IMR-90 (cell line): ENCODE results near the gene PAM16. TPM values are rescaled to one million over a fixed set of nuclear protein-coding genes. Genes with fewer than 3 reads are reported as not detected.

Experiments
- ATAC-seq: fragments of 200-7000 bp; cut with Tn5 transposase; 2 replicates; pipeline ENCODE4 v1.9.1; 2020; ENCODE audit warnings: low read depth, mild to moderate bottlenecking, moderate library complexity
- BruUV-seq: library from RNA; stranded (reverse); fragments of 400-500 nt; replicated peaks from 2 replicates; lab custom pipeline; 2021; lab: Mats Ljungman, UMichigan
- CTCF ChIA-PET: fragments of 300-600 bp; formaldehyde crosslinking; extraction: SDS; loops from one replicate; lab custom pipeline; 2021; ENCODE audit warnings: antibody characterized with exemption; lab: Yijun Ruan, JAX
- POLR2A ChIA-PET: fragments of 300-600 bp; sonication (Branson Sonifier 250); formaldehyde crosslinking; loops from one replicate; lab custom pipeline; 2022; ENCODE audit warnings: antibody characterized with exemption; ENCODE audit not compliant: unreplicated experiment; lab: Charles Lee
- DNase-seq: peaks from one replicate; pipeline ENCODE4 v3.0.0; 2013
- H2AFZ ChIP-seq: replicated peaks from 2 replicates; pipeline ENCODE3; 2013; ENCODE audit warnings: low read length, mild to moderate bottlenecking; ENCODE audit not compliant: poor library complexity
- H2AK5ac ChIP-seq: 2 replicates; pipeline ENCODE4 v1.6.1; 2013; ENCODE audit warnings: low read depth, low read length, inconsistent platforms
- H2AK9ac ChIP-seq: replicated peaks from 2 replicates; pipeline ENCODE3; 2013; ENCODE audit warnings: mild to moderate bottlenecking, low read depth, low read length, moderate library complexity; ENCODE audit not compliant: poor library complexity
- H2BK120ac ChIP-seq: 2 replicates; pipeline ENCODE4 v1.6.1; 2013; ENCODE audit warnings: low read depth, low read length, inconsistent platforms
- H2BK15ac ChIP-seq: 3 replicates; pipeline ENCODE4 v1.6.1; 2013; ENCODE audit warnings: low read depth, low read length, inconsistent platforms
- H2BK20ac ChIP-seq: 2 replicates; pipeline ENCODE4 v1.6.1; 2013; ENCODE audit warnings: low read depth, mild to moderate bottlenecking, inconsistent platforms, low read length, moderate library complexity
- H2BK5ac ChIP-seq: 2 replicates; pipeline ENCODE4 v1.6.1; 2013; ENCODE audit warnings: mild to moderate bottlenecking, low read depth, low read length, inconsistent platforms; ENCODE audit not compliant: poor library complexity, severe bottlenecking
- H3K14ac ChIP-seq: replicated peaks from 2 replicates; pipeline ENCODE4 v1.6.1; 2013; ENCODE audit warnings: low read depth, low read length, inconsistent platforms
- H3K18ac ChIP-seq: 2 replicates; pipeline ENCODE4 v1.6.1; 2013; ENCODE audit warnings: low read depth, low read length, control low read depth
- H3K23ac ChIP-seq: 2 replicates; pipeline ENCODE4 v1.6.1; 2013; ENCODE audit warnings: low read depth, low read length, inconsistent platforms
- H3K27ac ChIP-seq: 2 replicates; pipeline ENCODE4 v1.5.1; 2013; ENCODE audit warnings: mild to moderate bottlenecking, control low read depth, low read length; ENCODE audit not compliant: insufficient read depth
- H3K27me3 ChIP-seq: 2 replicates; pipeline ENCODE4 v1.6.1; 2013; ENCODE audit warnings: low read length; ENCODE audit not compliant: control insufficient read depth, insufficient read depth
- H3K36me3 ChIP-seq: 2 replicates; pipeline ENCODE4 v1.6.1; 2013; ENCODE audit warnings: low read length, mixed read lengths; ENCODE audit not compliant: control insufficient read depth, insufficient read depth
- H3K4ac ChIP-seq: 2 replicates; pipeline ENCODE4 v1.6.1; 2013; ENCODE audit warnings: low read depth, low read length, inconsistent platforms
- H3K4me1 ChIP-seq: 2 replicates; pipeline ENCODE4 v1.6.1; 2013; ENCODE audit warnings: low read length, mixed read lengths; ENCODE audit not compliant: control insufficient read depth, insufficient read depth
- H3K4me2 ChIP-seq: 2 replicates; pipeline ENCODE4 v1.6.1; 2013; ENCODE audit warnings: low read depth, mild to moderate bottlenecking, control low read depth, low read length, moderate library complexity
- H3K4me3 ChIP-seq: 2 replicates; pipeline ENCODE4 v1.5.1; 2013; ENCODE audit warnings: low read depth, mild to moderate bottlenecking, control low read depth, low read length, moderate library complexity; ENCODE audit not compliant: insufficient read depth
- H3K56ac ChIP-seq: 2 replicates; pipeline ENCODE4 v1.6.1; 2013; ENCODE audit warnings: low read length, inconsistent platforms; ENCODE audit not compliant: insufficient read depth; ENCODE audit errors: extremely low read depth
- H3K79me1 ChIP-seq, 2 experiments: 2 replicates each; pipeline ENCODE4 v1.6.1; 2013; ENCODE audit warnings: low read length in 2 of 2, inconsistent platforms in 1 of 2, low read depth in 1 of 2
- H3K9ac ChIP-seq: 2 replicates; pipeline ENCODE4 v1.6.1; 2013; ENCODE audit warnings: low read depth, low read length, control low read depth
- H3K9me1 ChIP-seq: 2 replicates; pipeline ENCODE4 v1.6.1; 2013; ENCODE audit warnings: low read length, inconsistent platforms; ENCODE audit not compliant: insufficient read depth
- H3K9me3 ChIP-seq: 2 replicates; pipeline ENCODE4 v1.6.1; 2013; ENCODE audit warnings: low read length; ENCODE audit not compliant: control insufficient read depth, insufficient read depth
- H4K20me1 ChIP-seq: 2 replicates; pipeline ENCODE4 v1.6.1; 2013; ENCODE audit warnings: low read length, inconsistent platforms; ENCODE audit not compliant: insufficient read depth
- H4K5ac ChIP-seq: 2 replicates; pipeline ENCODE4 v1.6.1; 2013; ENCODE audit warnings: mild to moderate bottlenecking, low read depth, low read length, control low read depth
- H4K8ac ChIP-seq, 2 experiments: 2 replicates each; pipeline ENCODE4 v1.6.1; 2013; ENCODE audit warnings: low read depth in 2 of 2, low read length in 2 of 2, control low read depth in 1 of 2, inconsistent platforms in 1 of 2
- H4K91ac ChIP-seq: 2 replicates; pipeline ENCODE4 v1.6.1; 2013; ENCODE audit warnings: low read depth, low read length, inconsistent platforms; ENCODE audit not compliant: insufficient read depth
- BHLHE40 ChIP-seq: fragments of 150-350 bp; IDR thresholded peaks from 2 replicates; pipeline ENCODE4 v1.6.1; 2016; ENCODE audit warnings: mild to moderate bottlenecking, low read depth, low read length
- CEBPB ChIP-seq: IDR thresholded peaks from 2 replicates; pipeline ENCODE4 v1.6.1; 2012; ENCODE audit warnings: low read depth, low read length, improper control_type of control experiment
- CTCF ChIP-seq: conservative IDR thresholded peaks from 2 replicates; pipeline ENCODE4 v1.5.1; 2012; ENCODE audit warnings: mild to moderate bottlenecking, low read depth, low read length, improper control_type of control experiment
- MAFK ChIP-seq: IDR thresholded peaks from 2 replicates; pipeline ENCODE4 v1.6.1; 2012; ENCODE audit warnings: low read depth, low read length, improper control_type of control experiment
- MXI1 ChIP-seq: IDR thresholded peaks from 2 replicates; pipeline ENCODE4 v1.6.1; 2012; ENCODE audit warnings: low read depth, mild to moderate bottlenecking, low read length, moderate library complexity, borderline replicate concordance
- POLR2A ChIP-seq: IDR thresholded peaks from 2 replicates; pipeline ENCODE4 v1.6.1; 2012; ENCODE audit warnings: mild to moderate bottlenecking, low read depth, low read length
- RAD21 ChIP-seq: IDR thresholded peaks from 2 replicates; pipeline ENCODE4 v1.6.1; 2012; ENCODE audit warnings: low read length, improper control_type of control experiment
- USF2 ChIP-seq: fragments of 150-350 bp; IDR thresholded peaks from 2 replicates; pipeline ENCODE4 v1.6.1; 2017; ENCODE audit warnings: mild to moderate bottlenecking, antibody characterized with exemption, low read length, low read depth
- WGBS, 2 experiments: methylation state at CpG; one replicate each; pipeline versions ENCODE4 v1.1.5 to v1.1.7; 2013; ENCODE audit warnings: missing lambda C conversion rate in 2 of 2; ENCODE audit not compliant: insufficient read length in 1 of 2; ENCODE audit errors: extremely low coverage in 2 of 2; 5-methylcytosine and 5-hydroxymethylcytosine counted together
- dilution Hi-C: fragments of 300-500 bp; cut with HindIII; formaldehyde crosslinking; loops from one replicate; pipeline ENCODE4 v1.14.3; 2018; ENCODE audit warnings: low sequenced_read_pairs; ENCODE audit not compliant: unreplicated experiment
- in situ Hi-C: fragments of 300-500 bp; cut with MboI; formaldehyde crosslinking; loops from 3 replicates; pipeline ENCODE4 v1.14.3; 2019; ENCODE audit warnings: low sequenced_read_pairs, inconsistent platforms, mixed read lengths
- intact Hi-C: fragments of 100-400 bp; cut with micrococcal nuclease; formaldehyde crosslinking; loops from 2 replicates; pipeline ENCODE4 v1.10.0; 2022
- polyA plus RNA-seq, 3 experiments: library from polyadenylated mRNA; depleted of rRNA; stranded (reverse); fragments of >200 nt; gene quantifications; 2 replicates each; pipeline ENCODE4 v1.2.3, GENCODE V29; 2012; ENCODE audit warnings: low replicate concordance in 1 of 3
- total RNA-seq: library from RNA; depleted of rRNA; stranded (reverse); fragments of >200 nt; gene quantifications from 2 replicates; pipeline ENCODE4 v1.2.3, GENCODE V29; 2012

Gene PAM16
- total and polyA plus RNA-seq, 2 of the 4 experiments (the other 2 are of a cell fraction): 17.9 to 48.4 TPM

GRCh38 chr16:4345836-4346781, 5.0 kb downstream of the PAM16 start:
- Histone ChIP-seq H2BK120ac (no peak overlapping the region), H3K27ac (no peak overlapping the region), H4K91ac (no peak overlapping the region), H4K5ac (no peak overlapping the region), H3K79me1 (peaks cover 42 to 86% of the 10 kb centered on the region in 2 experiments), H3K4ac (no peak overlapping the region), H2AK5ac (no peak overlapping the region), H3K14ac (no peak overlapping the region), H3K27me3 (no peaks in the 10 kb centered on the region), H3K9ac (no peak overlapping the region), H3K9me3 (no peaks in the 10 kb centered on the region), H4K8ac (no peak overlapping the region), H3K4me2 (no peak overlapping the region), H3K18ac (no peak overlapping the region), H3K4me1 (peaks cover 6% of the 10 kb centered on the region; the same call in 1 of the 2 replicates), H3K23ac (no peak overlapping the region), H4K20me1 (peaks cover 68% of the 10 kb centered on the region), H2BK5ac (no peak overlapping the region), H3K9me1 (peaks cover 10% of the 10 kb centered on the region; the same call in 1 of the 2 replicates), H3K56ac (no peak overlapping the region), H3K36me3 (peaks cover 3% of the 10 kb centered on the region), H2BK15ac (no peak overlapping the region), H2AK9ac (no peak overlapping the region), H2BK20ac (no peak overlapping the region), H3K4me3 (no peak overlapping the region), H2AFZ (no peak overlapping the region)
- POLR2A ChIA-PET: no interaction called here
- intact Hi-C loops: loop anchor here (2.0 kb wide), 1 partner anchor 23 kb away; no protein-coding TSS in a partner anchor
- TF ChIP-seq USF2: no peak
- no peak for TF ChIP-seq MXI1
- no peak for TF ChIP-seq BHLHE40
- TF ChIP-seq RAD21: no peak
- TF ChIP-seq CTCF: no peak
- TF ChIP-seq POLR2A: no peak
- no peak for TF ChIP-seq MAFK
- TF ChIP-seq CEBPB: peak; percentile 56; the same call in 1 of the 2 replicates
- dilution Hi-C loops: no loop called here
- DNase-seq (no peak), ATAC-seq (no peak; the same call in 1 of the 2 replicates)
- CTCF ChIA-PET: interaction anchor here (0.6 to 0.8 kb wide), 2 partner anchors 16 to 87 kb away, joined by 3 to 5 read pairs; no protein-coding TSS in a partner anchor
- in situ Hi-C loops: no loop called here
- BruUV-seq: no TSS peak
- no CpG with 5 or more reads among the region's 14 CpGs for WGBS, 2 experiments
